Measurements from ENCODE around the gene JAML.

JAML gene

GRCh38 chr11:118221419-118221818 lies 3.4 kb downstream of the JAML start:
- no peak overlapping the region for H3K4me3 ChIP-seq (ENCODE audit: control insufficient read depth, low read depth, low read length)
- no peak for TF ChIP-seq CTCF (conservative IDR thresholded peaks at IDR 0.05; ENCODE audit: control insufficient read depth, insufficient read depth, low read depth, low read length)
- DNase-seq (ENCODE audit: low read depth): no peak

GRCh38 chr11:118219732-118220131 lies 5.1 kb downstream of the JAML start:
- no peak overlapping the region for H3K4me3 ChIP-seq (ENCODE audit: control insufficient read depth, low read depth, low read length)
- TF ChIP-seq CTCF (conservative IDR thresholded peaks at IDR 0.05; ENCODE audit: control insufficient read depth, insufficient read depth, low read depth, low read length): no peak
- DNase-seq (ENCODE audit: low read depth): no peak

- DNase-seq (ENCODE audit: low read depth): no peak
- H3K4me3 ChIP-seq (ENCODE audit: control insufficient read depth, low read depth, low read length): no peak overlapping the region
- no peak for TF ChIP-seq CTCF (conservative IDR thresholded peaks at IDR 0.05; ENCODE audit: control insufficient read depth, insufficient read depth, low read depth, low read length)
Measured at GRCh38 chr11:118219244-118219643, 5.6 kb downstream of the JAML start.

- DNase-seq (ENCODE audit: low read depth): no peak
- no peak overlapping the region for H3K4me3 ChIP-seq (ENCODE audit: control insufficient read depth, low read depth, low read length)
- TF ChIP-seq CTCF (conservative IDR thresholded peaks at IDR 0.05; ENCODE audit: control insufficient read depth, insufficient read depth, low read depth, low read length): no peak
Measured at GRCh38 chr11:118217575-118217974, 7.2 kb downstream of the JAML start.

- DNase-seq (ENCODE audit: low read depth): no peak
- TF ChIP-seq CTCF (conservative IDR thresholded peaks at IDR 0.05; ENCODE audit: control insufficient read depth, insufficient read depth, low read depth, low read length): no peak
- no peak overlapping the region for H3K4me3 ChIP-seq (ENCODE audit: control insufficient read depth, low read depth, low read length)
Measured at GRCh38 chr11:118216621-118217481, 8.0 kb downstream of the JAML start.

- no peak for DNase-seq (ENCODE audit: low read depth)
- no peak overlapping the region for H3K4me3 ChIP-seq (ENCODE audit: control insufficient read depth, low read depth, low read length)
- TF ChIP-seq CTCF (conservative IDR thresholded peaks at IDR 0.05; ENCODE audit: control insufficient read depth, insufficient read depth, low read depth, low read length): no peak
Measured at GRCh38 chr11:118215765-118216164, 9.0 kb downstream of the JAML start.
